GDM1 (cell line): Measurements from ENCODE around the gene HSPB7.
"Not testable (repeated sequence)": the region's sequence is repeated elsewhere in the genome, so short reads cannot be mapped to it uniquely, and the experiment has no call there.

Experiments used
- DNase-seq: peaks from one replicate; lab custom pipeline; 2025; lab: John Stamatoyannopoulos, UW

HSPB7 gene

DNA sequence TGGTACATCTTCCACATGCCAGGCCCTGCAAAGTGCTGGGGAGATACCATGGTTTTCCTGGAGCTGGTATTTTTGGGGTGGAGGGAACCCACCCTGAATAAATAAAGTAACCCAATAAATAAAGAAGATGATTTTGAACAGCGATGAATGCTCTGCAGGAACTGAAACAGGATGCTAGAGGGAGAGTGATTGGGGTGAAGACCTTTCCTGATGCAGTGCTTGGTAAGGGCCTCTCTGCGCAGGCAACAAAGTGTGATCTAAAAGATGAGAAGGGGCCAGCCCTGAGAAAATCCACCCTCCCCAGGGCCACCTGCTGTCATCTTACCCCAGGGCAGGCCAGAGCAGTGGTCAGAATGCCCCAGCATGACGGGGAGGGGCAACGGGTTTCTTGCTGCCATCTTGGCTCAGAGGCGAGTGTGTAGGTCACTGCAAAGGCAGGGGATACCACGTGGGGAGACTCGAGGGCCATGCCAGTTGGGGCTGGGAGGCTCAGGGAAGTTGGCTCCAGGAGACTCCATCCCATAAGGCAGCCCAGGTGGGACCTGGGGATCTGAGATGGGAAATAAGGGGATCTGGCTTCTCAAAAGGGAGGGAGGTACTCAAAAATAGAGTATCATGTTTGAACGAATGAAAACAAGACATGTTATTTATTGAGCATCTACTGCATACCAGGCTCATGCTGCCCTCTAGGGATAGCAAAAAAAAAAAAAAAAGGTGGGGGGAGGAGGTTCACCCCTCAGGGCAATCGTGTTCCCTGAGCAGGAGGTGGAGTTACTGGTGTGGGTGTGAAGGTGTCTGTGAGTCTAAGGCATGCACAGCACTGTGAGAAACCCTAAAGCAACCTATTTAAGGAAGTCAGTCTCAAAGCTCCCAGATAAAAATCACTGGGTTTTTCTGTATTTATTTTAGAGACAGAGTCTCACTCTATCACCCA is 11.0 kb downstream of the HSPB7 start:
- DNase-seq, result no peak

- no peak for DNase-seq
These were observed 11.8 kb downstream of the HSPB7 start for GRCh38 chr1:16006010-16006409.

- no peak for DNase-seq
These were observed 12.2 kb downstream of the HSPB7 start for GRCh38 chr1:16005597-16005996.

DNA sequence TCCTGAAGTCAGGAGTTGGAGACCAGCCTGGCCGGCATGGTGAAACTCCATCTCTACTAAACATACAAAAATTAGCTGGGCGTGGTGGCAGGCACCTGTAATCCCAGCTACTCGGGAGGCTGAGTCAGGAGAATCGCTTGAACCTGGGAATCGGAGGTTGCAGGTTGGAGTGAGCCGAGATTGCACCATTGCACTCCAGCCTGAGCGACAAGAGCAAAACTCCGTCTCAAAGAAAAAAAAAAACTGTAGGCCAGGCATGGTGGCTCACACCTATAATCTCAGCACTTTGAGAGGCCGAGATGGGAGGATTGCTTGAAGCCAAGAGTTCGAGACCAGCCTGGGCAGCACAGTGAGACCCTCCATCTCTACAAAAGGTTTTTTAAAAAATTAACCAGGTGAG is 16.6 kb downstream of the HSPB7 start:
- not testable (repeated sequence) for DNase-seq

GRCh38 chr1:15998929-15999328 is 18.9 kb downstream of the HSPB7 start:
- DNase-seq, result no peak

DNA sequence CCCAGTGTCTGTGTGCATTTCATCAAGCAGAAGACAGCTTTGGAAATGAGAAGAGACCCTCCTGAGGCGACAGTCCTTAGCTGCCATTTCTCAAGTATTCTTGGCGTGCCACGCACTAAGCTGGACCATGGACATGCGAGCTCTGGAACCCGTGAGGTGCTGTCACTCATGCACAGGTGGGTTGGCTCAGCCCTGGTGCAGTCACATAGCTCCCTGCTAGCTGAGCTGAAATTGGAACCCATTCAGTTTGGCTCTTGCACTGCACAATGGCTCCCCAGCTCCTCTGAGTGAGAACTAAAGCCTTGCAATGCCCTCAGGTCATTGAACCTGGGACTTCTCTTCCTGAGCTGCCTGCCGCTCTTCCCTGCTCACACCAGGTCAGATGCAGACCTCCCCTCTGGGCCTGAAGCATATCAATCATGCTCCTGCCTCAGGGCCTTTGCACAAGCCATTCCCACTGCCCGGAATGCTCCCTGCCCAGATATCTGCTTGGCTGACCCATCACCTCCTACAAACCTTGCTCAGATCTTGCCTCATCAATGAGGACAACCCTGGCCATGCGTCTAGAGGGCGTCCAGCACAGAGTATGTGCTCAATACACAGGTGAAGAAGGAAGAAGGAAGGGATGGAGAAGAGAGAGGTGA is 20.1 kb downstream of the HSPB7 start:
- DNase-seq, result no peak

- DNase-seq, result no peak
These were observed 20.7 kb downstream of the HSPB7 start for GRCh38 chr1:15997076-15997585.

DNA sequence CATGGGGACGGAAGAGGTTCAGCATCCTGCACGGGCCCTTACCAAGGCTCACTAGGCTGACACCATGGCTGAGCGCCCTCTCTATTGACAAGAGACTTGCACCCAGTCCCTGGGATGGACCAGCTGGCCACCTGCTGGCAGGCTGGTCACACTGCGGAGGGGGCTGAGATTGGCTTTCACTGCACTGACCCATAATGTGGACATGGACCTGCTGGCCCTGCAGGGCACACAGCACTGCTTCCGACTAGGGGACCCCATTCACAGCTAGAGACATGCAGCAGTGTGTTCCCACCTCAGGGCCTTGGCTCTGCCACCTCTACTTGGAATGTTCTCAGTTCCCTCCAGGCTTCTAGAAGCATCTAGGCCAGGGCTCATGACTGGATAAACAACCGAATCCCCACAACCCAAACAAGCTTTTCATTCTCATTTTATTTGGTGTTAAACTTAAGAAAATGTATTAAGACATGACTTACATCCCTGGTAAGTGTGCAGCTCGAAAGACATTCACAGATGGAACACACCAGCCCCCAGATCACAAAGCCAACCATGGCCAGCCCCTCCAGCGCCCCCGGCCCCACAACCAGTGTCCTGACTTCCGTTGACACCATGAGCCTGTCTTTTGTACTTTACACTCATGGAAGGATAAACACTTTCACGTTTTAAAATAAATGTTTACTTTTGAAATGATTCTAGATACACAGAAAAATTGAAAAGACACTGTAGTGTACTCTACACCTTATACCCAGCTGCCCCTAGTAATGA is 23.1 kb downstream of the HSPB7 start:
- no peak for DNase-seq

- DNase-seq, result no peak
These were observed 23.8 kb downstream of the HSPB7 start for GRCh38 chr1:15994081-15994480.

DNA sequence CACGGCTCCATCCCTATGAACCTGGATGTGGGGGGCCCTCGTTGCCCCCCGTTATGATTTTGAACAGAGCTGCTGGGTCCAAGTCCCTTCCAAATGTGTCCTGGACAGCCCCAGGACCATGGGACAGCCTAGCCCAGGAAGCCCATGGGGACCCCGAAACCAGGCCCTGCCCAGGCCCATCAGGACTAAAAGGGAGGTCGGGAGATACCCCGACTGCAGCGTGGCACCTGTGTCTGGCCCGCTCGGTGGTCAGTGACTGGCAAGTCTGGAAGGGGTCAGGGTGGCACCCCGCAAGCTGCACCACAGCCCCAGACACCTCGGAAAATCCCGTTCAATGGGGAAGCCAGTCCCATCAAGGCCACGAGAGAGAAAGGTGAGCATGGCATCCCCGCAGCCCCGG is 24.2 kb downstream of the HSPB7 start:
- DNase-seq, result no peak

DNA sequence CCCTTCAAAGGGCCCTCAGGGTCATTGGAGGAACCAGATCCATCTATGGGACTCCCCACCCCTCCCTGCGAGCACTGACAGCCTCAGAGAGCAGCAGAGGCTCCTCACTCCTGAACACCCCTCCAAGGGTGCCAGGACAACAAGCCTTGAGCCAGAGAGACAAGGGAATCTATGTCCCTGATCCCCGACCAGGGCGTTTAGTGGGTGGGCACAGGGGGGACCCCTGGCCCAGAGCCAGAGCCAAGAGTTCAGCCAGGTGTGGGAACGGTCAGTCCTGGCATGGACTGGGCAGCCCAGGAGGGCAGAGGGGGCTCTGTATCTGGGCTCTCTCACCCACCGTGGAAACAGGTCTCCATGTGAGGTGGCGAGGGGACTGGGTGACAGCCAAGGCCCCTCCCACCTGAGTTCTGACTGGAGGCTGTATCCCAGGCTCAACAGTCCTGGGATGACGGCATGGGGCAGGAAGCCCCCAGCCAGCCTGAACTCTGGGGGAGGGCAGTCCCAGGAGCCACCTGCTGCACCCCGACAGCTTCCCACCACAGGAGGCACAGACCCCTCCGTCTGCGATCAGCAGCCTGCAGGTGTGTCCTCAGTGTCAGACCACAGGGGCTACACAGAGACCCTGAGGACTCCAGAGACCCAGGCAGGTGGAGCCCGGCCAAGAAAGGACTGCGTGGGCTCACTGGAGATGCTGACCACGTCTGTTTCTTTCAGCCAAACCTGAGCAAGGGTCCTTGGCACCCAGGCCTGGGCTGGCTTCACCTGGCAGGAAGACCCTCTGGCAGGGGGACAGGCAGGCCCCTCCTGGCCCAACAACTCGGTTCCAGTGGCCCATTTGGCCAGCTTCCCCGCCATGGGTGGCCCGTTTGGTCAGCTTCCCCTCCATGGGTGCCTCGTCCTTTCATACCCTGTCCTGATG is 25.0 kb downstream of the HSPB7 start:
- no peak for DNase-seq

DNA sequence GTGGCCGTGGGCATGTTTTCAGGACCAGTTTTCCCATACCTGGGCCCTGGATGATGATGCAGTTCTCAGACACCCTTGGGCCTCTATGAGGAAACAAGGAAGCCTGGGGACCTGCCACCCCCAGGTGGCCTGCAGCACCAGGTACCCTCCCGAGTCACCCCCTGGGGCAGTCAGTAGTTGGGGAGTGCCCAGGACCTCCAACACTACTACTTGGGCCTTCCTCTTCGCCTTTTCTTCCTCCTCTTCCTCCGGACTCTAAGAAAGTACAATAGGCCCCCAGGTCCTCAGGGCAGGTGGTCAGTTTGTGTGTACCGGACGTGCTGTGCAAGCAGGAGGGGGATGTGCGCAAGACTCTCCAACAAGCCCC is 25.7 kb downstream of the HSPB7 start:
- no peak for DNase-seq

DNA sequence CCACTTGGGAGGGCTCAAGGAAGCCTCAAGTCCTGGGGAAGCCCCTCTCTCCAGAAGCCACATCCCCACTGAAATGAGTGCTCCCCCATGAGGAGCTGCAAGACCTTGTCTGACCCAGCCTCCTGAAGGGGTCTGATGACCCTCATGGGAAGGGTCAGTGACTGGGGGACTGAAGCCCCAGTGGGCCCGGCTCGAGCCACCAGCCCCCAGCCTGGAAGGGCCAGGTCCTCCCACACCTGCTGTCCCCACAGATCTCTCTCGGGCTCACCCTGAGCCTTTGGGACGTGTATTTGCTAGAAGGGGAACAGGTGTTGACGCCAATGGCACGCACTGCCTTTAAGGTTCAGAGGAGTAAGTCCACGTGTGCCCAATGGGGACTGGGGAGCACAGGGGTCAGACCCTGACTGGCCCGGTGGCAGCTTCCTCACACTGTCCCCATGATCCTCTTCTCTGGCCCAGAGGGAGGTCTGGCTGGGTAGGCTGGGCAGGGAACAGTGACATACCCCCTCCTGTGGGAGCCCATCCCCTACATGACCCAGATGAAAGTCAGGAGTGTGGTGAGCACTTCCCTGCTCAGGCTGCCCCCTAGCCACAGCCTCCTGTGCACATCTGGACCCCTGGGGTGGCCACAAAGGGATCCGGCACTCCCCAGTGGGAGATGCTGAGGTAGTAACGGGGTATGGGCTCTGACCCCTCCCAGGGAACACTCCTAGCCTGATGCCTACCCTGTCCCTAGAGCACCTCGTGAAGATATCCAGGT is 26.2 kb downstream of the HSPB7 start:
- DNase-seq, result no peak

DNA sequence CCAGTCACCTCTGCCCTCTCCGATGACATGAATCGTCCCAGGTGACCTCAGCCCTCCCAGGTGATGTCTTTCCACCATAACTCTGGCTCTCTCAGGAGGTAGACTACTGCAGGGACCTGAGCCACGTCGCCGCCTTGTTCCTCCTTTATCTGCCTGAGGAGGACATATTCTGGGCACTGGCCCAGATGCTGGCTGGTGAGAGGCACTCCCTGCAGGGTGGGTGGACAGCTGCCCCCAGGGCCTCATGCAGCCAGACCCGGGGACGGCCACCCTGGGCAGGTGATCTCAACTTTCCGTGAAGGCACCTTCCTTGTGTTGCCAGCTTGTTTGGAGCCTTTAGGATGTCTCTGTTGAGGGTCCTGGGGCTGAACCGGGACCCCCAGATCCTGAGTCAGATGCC is 28.1 kb downstream of the HSPB7 start:
- no peak for DNase-seq

GRCh38 chr1:15988856-15989736 is 28.7 kb downstream of the HSPB7 start:
- DNase-seq, result no peak

DNA sequence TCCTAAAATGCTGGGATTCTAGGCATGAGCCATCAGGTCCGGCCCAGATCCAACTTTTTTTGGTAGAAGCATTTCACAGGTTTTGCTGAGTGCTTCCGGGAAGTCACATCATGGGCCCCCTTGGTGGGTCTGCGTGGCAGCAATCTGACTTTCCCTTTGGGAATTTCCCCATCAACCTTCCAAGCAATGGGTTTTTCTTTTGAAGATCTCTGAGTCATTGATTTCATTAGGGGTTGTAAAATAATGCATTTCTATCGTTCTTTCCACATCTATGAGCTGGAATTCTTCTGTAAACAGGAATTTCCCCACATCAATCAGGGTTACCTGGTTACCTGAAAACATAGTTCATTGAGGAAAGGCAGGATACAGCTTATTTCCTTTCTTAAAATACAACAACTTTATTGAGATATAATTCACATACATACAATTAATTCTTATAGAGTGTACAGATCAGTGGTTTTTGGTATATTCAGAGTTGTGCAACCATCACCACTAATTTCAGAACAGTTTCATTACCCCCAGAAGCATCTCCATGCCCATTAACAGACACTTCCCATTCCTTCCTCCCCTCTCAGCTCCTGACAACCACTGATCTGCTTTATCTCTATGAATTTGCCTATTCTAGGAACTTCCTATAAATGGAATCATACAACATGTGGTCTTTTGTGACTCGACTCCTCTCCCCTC is 32.1 kb downstream of the HSPB7 start:
- no peak for DNase-seq

DNA sequence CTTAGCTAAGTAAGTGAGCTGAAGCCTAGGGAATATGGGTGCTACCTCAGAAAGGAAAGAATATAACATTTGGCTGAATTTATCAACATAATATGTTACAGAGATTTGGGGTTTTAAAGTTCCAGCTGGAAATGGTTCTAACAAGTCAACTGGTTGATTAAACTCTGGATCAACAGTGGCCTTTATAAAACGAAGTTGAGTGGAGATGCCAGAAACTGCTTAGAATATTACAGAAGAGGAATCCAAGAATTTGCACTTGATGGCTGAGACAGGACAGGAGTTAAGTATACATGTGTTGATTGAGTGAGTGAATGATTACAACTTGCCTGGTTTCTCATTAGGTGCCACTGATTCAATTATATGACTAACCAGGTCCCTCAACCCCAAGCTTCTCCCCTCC is 34.6 kb downstream of the HSPB7 start:
- no peak for DNase-seq

DNA sequence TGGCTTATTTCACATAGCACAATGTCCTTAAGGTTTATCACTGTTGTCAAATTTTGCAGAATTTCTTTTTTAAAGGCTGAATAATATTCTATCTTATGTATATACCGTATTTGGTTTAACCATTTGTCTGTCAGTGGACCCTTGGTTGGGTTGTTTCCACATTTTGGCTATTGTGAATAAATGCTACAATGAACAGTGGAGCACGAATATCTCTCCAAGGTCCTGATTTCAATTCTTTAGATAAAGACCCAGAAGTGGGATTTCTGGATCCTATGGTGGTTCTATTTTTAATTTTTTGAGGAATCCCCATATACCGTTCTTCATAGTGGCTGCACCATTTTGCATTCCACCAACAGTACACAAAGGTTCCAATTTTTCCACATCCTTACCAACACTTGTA is 36.2 kb downstream of the HSPB7 start:
- DNase-seq, result no peak

DNA sequence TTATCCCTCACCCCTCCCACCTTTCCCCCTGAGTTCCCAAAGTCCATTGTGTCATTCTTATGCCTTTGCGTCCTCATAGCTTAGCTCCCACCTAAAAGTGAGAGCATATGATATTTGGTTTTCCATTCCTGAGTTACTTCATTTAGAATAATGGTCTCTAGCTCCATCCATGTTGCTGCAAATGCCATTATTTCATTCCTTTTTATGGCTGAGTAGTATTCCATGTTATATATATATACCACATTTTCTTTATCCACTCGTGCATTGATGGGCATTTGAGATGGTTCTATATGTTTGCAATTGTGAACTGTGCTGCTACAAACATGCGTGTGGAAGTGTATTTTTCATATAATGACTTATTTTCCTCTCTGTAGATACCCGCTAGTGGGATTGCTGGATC is 39.9 kb downstream of the HSPB7 start:
- DNase-seq, result not testable (repeated sequence)
